HG02973 (cell line): ENCODE results near the gene SVIL.

Source experiments
- ATAC-seq: cut with Tn5 transposase; IDR thresholded peaks from one replicate; pipeline ENCODE4 v1.9.1; 2021; ENCODE audit warnings: moderate library complexity; ENCODE audit not compliant: unreplicated experiment

The SVIL gene

GRCh38 chr10:29634764-29635625 is at the start of gene SVIL:
SVIL (minus strand) TSS chr10:29634971; CDS start chr10:29555058, 79,913 bp downstream.
- no peak for ATAC-seq

- no peak for ATAC-seq
Observed at GRCh38 chr10:29681676-29682448, 47.1 kb upstream of the SVIL start.

- ATAC-seq: no peak
Observed at GRCh38 chr10:29680091-29680490, 45.3 kb upstream of the SVIL start.

GRCh38 chr10:29676732-29677131 is 42.0 kb upstream of the SVIL start:
- no peak for ATAC-seq

- ATAC-seq: no peak
Observed at GRCh38 chr10:29675984-29676383, 41.2 kb upstream of the SVIL start.

GRCh38 chr10:29671968-29672367 is 37.2 kb upstream of the SVIL start:
- no peak for ATAC-seq

GRCh38 chr10:29671228-29671780 is 36.5 kb upstream of the SVIL start:
- ATAC-seq: no peak

GRCh38 chr10:29670761-29671160 is 36.0 kb upstream of the SVIL start:
- ATAC-seq: no peak

GRCh38 chr10:29669149-29669548 is 34.4 kb upstream of the SVIL start:
- no peak for ATAC-seq

- ATAC-seq: no peak
Observed at GRCh38 chr10:29668628-29669027, 33.9 kb upstream of the SVIL start.

- no peak for ATAC-seq
Observed at GRCh38 chr10:29667191-29667590, 32.4 kb upstream of the SVIL start.

- no peak for ATAC-seq
Observed at GRCh38 chr10:29666201-29666600, 31.4 kb upstream of the SVIL start.

- no peak for ATAC-seq
Observed at GRCh38 chr10:29663718-29664117, 28.9 kb upstream of the SVIL start.

GRCh38 chr10:29658984-29659965 is 24.5 kb upstream of the SVIL start:
- peak; percentile 98 for ATAC-seq

- ATAC-seq: no peak
Observed at GRCh38 chr10:29657719-29658274, 23.0 kb upstream of the SVIL start.

GRCh38 chr10:29656451-29656992 is 21.8 kb upstream of the SVIL start:
- no peak for ATAC-seq

- ATAC-seq: no peak
Observed at GRCh38 chr10:29652192-29652591, 17.4 kb upstream of the SVIL start.

GRCh38 chr10:29651767-29652166 is 17.0 kb upstream of the SVIL start:
- no peak for ATAC-seq

GRCh38 chr10:29650552-29650944 is 15.8 kb upstream of the SVIL start:
- no peak for ATAC-seq
